NCI-H526 (cell line): ENCODE results near the gene NUTM2F.
"Not testable (repeated sequence)": the region's sequence is repeated elsewhere in the genome, so short reads cannot be mapped to it uniquely, and the experiment has no call there.

Experiments
- DNase-seq, 2 experiments: peaks; one replicate each; lab custom pipeline; 2025; lab: John Stamatoyannopoulos, UW

The NUTM2F gene

DNA sequence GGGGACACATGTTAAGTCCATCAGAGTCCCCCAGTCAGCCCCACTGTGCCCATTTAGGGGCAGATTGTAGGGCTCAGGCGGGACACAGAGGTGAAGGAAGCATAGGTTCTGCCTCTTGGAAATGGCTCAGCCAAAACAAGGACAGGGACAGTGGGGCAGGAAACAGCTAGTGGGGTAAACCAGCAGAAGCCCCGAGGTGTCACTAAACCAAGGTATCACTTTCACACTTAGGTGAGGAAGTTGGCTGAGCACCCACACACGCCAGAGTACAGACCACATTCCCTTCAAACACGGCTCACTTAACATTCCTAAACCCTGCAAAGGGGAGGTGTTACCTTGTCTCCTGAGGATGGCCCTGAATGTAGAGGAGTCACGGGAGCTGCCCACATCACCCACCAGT lies 12.2 kb downstream of the NUTM2F start:
- not testable (repeated sequence) for DNase-seq

DNA sequence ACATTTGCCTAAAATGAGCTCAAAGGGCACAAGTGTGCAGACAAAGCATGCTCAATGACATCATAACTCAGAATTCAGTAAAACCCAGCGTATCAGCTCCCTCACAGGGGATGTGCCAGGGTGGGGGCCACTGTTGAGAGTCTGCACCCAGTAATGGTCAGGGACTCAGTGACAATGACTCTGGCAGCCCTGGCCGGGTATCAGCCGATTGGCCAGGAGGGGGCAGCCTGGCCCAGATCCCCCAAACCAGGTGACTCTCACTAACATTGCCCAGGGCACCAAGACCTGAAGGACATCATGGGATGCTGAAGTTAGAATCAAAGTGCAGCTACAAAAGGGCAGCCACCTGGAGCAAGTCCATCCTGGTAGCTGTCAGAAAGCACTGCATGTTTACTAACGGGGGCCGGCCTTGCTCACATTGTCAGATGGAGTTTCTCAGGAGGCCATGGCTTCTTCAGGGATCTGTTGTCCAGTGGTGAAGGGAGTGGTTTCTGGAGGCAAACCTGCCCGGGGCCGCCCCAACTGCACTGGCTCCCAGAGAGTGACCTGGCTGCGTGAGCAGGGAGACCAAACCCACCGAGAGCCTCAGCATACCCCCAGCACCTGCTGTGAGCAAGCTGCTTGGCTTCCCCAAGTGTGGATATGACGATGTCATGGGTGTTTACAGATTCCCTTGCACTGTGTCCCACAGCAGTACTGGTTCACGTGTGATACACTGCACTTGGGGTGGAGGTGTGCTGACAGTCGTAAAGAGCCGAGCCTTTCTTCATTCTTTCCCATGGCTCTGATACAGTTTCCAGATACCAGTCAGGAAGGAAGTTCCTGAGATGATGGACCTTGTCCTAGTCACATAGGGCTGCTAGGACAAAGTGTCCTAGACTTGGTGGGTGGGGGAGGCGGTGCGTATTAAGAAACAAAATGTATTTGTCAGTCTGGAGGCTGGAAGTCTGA lies 13.1 kb downstream of the NUTM2F start:
- DNase-seq = not testable (repeated sequence)

DNA sequence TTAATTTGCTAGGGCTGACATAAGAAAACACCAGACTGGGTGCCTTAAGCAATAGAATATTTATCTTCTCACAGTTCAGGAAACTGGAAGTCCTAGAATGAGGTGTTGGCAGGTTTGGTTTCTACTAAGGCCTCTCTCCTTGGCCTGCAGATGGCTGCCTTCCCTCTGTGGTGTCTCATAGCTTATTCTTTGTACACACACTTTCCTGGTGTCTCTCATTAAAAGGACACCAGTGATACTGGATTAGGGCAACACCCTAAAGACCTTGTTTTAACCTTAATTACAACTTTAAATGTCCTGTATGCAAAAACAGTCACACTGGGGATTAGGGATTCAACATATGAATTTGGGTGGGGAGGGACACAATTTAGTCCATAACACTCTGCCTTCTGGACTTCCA lies 25.1 kb downstream of the NUTM2F start:
- no peak for DNase-seq

DNA sequence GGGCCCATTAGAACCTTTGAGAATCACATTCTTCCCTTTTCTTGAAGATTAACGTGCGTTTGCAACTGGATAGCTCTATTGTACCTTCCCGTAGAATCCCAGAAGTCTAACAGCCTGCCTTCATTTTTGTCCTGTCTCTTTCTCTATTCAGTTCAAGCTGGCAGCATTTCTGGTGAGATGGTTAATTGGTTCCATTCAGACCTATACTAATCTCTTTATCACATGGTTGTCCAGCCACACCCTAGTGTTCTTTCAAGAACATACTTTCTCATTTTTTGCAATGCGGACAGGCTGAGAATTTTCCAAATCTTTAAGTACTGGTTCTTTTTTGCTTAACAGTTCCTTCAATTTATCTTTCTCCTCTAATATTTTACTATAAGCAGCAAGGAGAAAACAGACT lies 26.0 kb downstream of the NUTM2F start:
- DNase-seq = no peak

DNA sequence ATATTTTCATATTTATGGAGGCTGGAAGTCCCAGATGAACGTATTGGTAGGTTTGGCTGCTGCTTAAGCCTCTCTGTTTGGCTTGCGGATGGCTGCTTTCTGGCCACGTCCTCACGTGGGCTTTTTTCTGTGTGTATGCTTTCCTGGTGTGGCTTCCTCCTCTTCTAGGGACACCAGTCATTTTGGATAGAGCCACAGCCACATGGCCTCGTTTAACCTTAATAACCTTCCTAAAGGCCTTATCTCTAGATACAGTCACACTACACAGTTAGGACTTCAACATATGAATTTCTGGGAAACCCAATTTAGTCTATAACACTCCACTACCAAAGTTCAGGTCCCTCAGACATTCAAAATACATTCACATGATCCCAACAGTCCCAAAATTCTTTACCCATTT lies 26.9 kb downstream of the NUTM2F start:
- no peak for DNase-seq

DNA sequence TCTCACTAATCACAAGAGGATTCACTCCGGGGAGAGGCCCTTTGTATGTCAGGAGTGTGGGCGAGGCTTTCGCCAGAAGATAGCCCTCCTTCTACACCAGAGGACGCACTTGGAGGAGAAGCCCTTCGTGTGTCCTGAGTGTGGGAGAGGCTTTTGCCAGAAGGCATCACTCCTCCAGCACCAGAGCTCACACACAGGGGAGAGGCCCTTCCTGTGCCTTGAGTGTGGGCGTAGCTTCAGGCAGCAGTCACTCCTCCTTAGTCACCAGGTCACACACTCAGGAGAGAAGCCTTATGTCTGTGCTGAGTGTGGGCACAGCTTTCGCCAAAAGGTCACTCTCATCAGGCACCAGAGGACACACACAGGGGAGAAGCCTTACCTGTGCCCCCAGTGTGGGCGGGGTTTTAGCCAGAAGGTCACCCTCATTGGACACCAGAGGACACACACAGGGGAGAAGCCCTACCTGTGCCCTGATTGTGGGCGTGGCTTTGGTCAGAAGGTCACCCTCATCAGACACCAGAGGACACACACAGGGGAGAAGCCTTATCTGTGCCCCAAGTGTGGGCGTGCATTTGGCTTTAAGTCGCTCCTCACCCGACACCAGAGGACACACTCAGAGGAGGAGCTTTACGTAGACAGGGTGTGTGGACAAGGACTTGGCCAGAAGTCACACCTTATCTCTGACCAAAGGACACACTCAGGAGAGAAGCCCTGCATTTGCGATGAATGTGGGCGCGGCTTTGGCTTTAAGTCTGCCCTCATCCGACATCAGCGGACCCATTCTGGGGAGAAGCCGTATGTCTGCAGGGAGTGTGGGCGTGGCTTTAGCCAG lies 27.8 kb downstream of the NUTM2F start:
- DNase-seq = no peak

DNA sequence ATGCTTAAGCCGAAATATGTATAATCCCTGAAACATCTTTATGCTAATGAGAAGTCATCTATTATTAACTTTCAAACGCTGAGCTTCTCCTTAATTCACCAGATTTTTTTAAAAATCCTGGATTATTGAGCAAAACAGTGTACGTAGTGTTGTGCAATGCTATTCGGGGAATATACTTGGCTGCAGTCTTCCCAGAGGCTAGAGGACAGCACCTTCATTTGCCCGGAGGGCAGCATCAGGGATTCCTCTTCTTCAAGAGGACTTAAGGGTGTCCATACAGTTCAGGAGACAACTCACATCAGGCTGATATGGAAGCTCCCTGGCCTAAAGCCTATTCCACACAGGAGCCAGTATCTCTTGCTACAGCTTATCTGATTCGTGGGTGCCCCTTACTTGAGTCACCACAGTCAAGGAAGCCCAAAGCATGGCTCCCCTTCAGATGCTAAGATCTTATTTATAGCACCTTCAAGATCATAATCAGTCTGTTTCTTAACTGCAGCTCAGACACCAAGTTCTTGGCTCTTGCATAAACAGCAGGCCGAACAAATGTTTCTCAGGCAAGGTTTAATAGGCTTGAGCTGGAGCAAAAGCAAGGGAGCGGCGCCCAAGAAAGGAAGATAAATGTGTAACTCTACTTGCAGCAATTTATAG lies 29.4 kb downstream of the NUTM2F start:
- no peak for DNase-seq

DNA sequence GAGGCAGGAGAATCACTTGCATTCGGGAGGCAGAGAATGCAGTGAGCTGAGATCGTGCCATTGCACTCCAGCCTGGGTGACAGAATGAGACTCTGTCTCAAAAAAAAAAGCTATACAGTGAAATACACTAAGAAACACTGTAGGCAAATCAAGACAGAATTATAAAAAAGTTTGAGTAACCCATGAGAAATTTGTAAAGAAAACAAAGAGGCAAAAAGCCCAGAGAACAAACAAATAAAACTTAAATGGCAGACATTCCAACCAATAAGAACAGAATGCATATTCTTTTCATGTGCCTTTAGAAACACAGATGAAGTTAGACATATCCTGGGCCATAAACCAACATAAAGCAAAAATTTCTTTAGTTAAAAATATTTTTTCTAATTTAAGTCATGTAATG lies 38.8 kb downstream of the NUTM2F start:
- no peak for DNase-seq

DNA sequence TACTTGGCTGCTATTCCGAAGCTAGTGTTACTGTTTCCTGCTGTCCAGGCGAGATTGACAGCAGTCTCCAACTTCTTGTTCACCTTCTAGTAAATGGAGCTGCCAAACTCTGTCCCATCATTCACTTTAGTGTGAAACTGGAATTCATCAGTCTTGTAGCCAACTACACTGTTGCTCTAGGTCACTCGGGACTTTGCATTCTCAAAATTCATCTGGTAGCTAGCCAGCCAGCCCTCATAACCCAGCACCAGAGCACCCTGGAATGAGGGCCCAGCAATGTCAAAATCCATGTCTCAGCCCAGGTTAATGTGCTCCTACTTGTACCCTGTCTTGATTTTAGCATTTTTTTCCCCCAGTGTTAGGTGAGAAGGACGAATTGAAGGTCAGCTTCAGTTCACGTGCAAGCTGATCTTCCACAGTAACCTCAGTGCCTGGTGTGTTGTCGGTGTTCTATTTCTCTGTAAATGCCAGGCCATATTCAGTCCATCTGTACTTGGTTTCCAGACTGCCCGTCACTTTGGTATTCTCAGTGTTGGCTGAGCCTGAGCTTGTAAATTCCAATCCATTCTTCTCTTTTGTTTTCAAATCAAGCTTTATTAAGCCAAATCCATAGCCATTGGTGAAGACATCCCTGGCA lies 40.4 kb downstream of the NUTM2F start:
- no peak for DNase-seq

DNA sequence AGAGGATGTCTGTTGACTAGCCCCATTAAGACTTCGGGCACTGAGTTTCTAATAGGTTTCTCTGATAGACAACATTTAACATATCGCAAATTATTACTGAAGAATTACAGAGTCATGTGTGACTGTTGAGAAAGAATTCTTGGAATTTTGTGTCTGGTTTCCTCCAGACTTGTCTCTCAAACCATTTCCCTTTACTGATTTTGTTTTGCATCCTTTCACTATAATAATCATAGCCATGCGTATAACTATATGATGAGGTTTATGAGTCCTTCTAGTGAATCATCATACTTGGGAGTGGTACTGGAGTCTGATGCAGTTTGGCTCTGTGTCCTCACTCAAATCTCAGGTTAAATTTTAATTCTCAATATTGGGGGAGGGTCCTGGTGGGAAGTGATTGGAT lies 42.3 kb downstream of the NUTM2F start:
- DNase-seq = no peak

DNA sequence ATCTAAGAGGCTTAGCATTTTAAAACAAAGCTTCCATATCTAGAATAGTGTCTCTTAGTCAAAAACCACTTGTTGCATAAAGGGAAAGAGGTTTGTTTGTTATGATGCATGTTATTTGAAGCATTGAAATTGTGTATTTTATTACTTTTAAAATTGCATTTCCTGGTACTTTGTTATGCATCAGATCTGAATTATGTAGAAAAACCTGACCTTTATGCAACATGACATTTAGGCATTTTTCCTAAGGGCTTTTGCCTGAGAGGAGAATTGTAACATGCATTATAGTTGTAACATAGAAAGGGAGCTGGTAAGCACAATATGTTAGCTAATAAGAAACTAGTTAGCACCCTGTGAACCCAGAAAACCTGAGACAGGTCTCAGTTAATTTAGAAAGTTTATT lies 47.3 kb downstream of the NUTM2F start:
- DNase-seq = no peak

DNA sequence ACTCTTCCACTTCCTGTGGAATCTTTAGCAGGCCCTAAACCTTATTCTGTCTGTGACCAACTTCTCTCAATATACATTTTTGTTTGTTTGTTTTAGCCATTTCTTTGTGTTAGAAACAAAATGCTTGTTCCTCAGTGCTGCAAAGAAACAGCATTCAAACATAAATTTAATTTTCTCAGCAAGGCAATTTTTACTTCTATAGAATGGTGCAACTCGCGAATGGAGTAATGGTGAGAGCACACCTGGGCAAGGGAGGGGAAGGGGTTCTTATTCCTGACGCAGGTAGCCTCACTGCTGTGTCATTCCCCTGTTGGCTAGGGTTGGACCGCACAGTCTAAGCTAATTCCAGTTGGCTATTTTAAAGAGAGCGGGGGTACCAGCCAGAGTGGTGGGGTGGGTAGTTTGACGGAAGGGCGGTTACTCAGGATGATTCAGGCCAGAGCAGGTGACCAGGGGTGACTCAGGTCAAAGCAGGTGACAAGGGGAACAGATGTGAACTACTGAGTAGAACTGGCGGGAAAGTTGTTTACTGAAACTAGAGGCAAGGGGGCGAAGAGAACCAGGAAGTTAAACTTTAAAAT lies 47.9 kb downstream of the NUTM2F start:
- DNase-seq = no peak

DNA sequence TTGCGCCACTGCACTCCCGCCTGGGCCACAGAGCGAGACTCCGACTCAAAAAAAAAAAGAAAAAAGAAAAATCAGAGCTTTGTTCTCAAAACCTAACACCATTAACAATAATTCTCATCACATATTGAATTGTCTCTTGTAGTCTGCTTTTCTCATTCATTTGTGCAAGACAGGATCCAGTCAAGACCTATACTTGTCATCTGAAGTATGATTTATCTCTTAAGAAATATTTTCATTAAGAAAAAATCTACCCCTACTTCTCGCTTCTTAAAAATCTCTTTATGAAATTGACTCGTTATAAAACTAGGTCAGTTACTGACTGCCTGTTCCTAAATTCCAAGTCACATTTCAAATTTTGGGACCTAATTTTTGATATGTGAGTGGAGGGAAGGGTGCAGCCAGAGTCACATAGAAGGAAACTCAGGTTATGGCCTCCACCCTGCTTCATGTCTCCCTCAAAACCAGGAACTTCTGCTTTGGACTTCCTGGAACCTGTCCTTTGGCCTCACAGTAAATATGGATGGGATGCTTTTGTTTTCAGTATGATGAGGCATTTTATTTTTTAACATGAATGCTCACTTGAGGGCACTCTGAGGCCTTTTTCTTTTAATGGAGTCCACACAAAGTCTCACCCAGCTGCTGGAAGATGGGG lies 50.4 kb downstream of the NUTM2F start:
- DNase-seq = no peak

DNA sequence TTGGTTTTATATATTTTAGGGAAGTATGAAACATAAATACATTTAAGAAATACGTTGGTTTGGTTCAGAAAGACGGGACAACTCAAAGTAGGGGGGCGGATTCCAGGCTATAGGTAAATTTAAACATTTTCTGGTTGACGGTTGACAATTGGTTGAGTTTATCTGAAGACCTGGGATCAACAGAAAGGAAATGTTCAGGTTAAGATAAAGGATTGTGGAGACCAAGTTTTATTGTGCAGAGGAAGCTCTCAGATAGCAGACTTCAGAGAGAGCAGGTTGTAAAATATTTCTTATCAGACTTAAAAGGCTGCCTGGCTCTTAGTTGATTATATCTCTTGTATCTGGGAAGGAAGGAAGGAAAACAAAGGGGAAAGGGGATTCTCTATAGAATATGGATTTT lies 51.4 kb downstream of the NUTM2F start:
- DNase-seq = not testable (repeated sequence)

DNA sequence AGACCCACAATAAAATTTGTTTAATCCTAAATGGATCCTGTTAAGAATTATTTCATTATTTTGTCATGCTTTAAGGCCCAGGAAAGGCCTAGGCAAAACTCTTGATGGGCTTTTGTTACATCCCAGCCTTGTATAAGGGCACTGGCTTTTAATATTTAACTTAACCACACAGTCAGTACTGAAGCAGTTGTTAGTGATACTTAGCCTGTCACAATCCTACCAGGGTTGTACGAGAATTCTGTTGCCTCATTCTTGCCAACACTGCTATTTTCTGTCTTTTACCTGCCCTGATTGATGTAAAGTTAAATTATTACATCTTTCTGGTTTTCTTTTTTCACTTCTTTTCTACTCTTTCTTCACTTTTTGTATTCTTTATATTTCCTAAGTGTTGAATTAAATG lies 58.4 kb downstream of the NUTM2F start:
- DNase-seq = no peak

DNA sequence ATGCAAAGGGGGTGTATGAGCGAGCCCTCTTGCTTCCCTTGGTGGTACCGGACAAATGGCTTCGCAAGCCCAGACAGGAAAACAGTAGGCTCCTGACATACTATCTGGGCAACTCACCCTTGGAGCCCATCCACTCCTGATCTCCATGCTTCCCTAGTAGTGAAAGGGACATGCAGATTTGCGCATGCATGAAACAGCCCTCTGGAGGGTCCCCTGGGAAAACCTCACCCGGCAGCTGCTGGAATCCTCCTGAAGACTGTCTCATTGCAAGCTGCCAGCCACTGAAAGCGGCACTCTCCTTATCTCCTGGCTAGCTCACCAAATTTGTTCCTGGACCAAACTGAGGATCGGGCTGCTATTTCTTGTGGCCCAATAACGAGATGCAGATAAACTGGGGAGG lies 59.2 kb downstream of the NUTM2F start:
- peak; percentile 1 to 3 for DNase-seq
